ENCODE data around the gene TASP1.
"Not testable (repeated sequence)": the region's sequence is repeated elsewhere in the genome, so short reads cannot be mapped to it uniquely, and the experiment has no call there.

Gene TASP1

DNA sequence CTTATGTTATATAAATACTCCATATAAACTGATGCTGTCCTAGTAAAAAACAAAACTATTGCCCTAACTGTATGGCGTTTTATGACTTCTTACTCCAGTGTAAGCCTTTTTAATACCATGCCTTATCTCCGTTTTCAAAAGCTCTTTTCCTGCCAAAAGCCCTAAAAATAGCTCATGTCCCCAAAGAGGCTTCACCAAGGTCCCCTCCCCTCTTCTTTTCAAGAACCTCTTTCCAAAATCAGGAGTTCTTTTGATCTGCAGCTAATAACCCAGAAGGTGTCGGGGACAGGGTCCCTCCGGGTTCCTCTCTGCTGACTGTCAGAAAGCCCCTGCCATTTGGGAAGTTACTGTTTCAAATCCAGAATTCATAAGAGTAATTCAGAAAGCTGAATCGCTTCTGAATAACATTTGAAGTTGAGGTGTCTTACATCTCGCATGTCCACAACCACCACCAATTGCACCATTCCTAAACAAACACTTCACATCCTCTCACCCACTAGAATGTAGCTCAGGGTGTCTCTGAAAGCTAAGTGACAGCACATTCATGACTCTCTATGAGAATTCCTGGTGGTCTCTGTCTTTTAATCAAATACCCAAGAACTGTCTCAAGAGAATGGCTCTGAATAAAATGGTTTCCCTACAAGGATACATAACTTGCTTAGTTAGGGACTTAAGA lies 13.3 kb downstream of the TASP1 start:
- no peak for DNase-seq (ENCODE audit: low read depth)
- H3K4me3 ChIP-seq (ENCODE audit: low read length) = no peak overlapping the region
- TF ChIP-seq, protein P1, sequence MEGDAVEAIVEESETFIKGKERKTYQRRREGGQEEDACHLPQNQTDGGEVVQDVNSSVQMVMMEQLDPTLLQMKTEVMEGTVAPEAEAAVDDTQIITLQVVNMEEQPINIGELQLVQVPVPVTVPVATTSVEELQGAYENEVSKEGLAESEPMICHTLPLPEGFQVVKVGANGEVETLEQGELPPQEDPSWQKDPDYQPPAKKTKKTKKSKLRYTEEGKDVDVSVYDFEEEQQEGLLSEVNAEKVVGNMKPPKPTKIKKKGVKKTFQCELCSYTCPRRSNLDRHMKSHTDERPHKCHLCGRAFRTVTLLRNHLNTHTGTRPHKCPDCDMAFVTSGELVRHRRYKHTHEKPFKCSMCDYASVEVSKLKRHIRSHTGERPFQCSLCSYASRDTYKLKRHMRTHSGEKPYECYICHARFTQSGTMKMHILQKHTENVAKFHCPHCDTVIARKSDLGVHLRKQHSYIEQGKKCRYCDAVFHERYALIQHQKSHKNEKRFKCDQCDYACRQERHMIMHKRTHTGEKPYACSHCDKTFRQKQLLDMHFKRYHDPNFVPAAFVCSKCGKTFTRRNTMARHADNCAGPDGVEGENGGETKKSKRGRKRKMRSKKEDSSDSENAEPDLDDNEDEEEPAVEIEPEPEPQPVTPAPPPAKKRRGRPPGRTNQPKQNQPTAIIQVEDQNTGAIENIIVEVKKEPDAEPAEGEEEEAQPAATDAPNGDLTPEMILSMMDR (IDR thresholded peaks at IDR 0.05; ENCODE audit: insufficient read depth, low read depth, low read length, missing control alignments) = no peak

DNA sequence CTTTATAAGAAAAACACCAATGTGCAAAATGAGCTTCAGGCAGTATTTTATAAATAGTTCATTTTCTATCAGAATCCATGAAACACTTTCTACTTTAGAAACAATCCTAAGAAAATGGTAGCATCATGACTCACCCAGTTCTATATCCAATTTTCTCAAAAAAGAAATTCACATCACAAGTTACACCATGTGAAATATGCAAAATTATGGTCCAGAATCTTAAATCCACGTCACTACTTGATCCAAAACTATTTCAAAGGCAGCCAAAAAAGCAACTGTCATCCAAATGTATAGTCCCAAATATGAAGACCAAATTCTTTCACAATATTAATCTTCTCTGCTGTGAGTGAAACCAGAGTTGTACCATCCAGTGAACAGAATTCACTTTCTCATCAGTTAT lies 19.3 kb downstream of the TASP1 start:
- not testable (repeated sequence) for H3K4me3 ChIP-seq (ENCODE audit: low read length); DNase-seq (ENCODE audit: low read depth)

DNA sequence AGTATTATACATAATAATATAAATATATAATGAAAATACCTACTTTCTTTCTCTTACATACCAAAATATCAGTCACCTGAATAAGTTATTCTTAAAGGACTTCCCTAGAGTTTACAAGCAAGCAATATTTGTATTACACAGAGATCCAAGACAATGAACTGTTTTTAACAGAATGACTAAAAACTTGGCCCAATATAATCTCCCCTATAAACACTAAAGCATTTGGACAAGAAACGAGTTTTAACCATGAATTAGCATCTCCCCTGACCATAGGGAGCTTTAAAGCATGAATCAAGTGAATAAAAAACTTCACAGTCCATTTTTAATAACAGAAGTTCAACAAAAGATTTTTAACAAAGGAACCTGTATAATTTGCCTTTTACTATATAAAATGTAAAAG lies 20.3 kb downstream of the TASP1 start:
- not testable (repeated sequence) for H3K4me3 ChIP-seq (ENCODE audit: low read length); DNase-seq (ENCODE audit: low read depth)

DNA sequence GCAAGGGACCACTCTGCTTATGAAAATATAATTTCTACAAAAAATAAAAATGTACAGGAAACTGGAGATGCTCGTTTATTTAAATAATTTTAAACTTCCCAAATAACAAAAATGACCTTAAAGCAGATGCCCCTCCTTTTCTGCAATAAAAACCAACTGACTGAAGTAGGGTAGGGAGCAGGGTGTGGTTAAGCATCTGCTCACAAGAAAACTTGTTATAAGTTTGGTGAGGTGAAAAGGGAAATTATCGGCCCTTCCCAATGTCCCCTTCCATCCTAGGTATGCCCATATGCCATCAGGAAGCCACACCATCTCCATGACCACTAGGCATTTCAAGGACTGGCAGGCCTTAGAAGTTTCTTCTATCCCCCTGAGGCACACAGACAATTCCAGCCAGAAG lies 21.1 kb downstream of the TASP1 start:
- DNase-seq (ENCODE audit: low read depth) = not testable (repeated sequence)

DNA sequence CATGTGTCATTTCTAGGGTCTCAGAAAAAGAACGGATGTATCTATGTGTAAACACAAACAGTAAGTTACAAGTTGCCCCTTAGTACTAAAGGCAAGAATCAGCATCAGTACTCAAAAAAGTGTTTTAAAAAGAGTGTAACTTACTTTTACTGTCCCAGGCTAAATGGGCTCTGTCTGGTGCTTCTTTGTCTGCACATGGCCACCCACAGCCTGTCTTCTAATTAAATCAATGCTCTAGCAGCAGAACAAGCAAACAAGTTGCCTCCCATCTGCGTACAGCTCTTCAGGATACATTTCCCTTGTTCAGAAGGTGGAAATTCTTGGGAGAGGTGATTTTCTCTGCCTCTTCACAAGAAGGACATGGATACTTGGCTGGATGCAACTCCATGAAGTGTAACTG lies 22.0 kb downstream of the TASP1 start:
- H3K4me3 ChIP-seq (ENCODE audit: low read length) = not testable (repeated sequence)

More for the DNA sequence above, 21.1 kb downstream of the TASP1 start:
- not testable (repeated sequence) for H3K4me3 ChIP-seq (ENCODE audit: low read length)

DNA sequence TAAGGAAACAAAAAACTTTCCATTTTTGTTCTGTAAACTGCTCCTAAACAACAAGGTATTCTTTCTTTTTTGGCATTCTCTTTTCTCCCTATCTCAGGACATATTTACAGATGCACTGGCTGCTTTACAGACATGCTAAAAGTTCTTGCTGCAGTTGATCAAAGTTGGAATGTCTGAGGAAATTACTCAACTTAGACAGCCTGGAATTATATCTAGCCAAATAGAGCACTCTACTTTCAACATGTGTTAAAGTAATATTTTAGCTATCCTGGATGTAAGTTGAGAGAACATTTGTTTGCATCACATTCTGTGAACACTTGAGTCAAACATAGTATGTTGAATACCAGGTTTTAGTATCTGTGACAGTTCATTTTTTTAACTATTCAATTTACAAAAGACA lies 24.8 kb downstream of the TASP1 start:
- DNase-seq (ENCODE audit: low read depth) = no peak
- TF ChIP-seq, protein P1 (IDR thresholded peaks at IDR 0.05; ENCODE audit: insufficient read depth, low read depth, low read length, missing control alignments) = no peak
- H3K4me3 ChIP-seq (ENCODE audit: low read length) = no peak overlapping the region

More for the DNA sequence above, 22.0 kb downstream of the TASP1 start:
- not testable (repeated sequence) for DNase-seq (ENCODE audit: low read depth)

DNA sequence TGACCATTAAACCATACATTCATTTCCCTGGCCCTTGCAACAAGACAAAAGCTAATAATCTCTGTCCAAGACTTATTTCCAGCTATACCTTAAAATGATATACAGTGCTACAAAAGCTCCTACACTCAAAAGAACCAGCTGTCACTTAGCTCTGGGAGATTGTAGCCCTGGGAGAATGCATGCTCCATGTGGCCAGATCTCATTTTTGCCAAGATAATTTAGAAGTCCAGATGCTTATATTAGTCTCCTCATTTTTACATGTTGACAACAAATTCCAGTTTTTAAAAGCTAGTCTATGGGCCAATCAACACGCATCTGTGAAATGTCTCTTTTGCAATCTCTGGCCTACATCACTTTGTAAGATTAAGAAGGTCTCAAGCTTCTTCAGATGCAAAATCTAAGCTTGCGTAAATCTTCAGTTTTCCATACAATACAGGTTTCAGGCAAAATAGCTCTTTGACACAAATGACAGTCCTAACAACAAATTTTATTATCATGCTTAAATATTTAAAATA lies 27.1 kb downstream of the TASP1 start:
- TF ChIP-seq, protein P1 (IDR thresholded peaks at IDR 0.05; ENCODE audit: insufficient read depth, low read depth, low read length, missing control alignments) = no peak
- H3K4me3 ChIP-seq (ENCODE audit: low read length) = no peak overlapping the region
- no peak for DNase-seq (ENCODE audit: low read depth)

DNA sequence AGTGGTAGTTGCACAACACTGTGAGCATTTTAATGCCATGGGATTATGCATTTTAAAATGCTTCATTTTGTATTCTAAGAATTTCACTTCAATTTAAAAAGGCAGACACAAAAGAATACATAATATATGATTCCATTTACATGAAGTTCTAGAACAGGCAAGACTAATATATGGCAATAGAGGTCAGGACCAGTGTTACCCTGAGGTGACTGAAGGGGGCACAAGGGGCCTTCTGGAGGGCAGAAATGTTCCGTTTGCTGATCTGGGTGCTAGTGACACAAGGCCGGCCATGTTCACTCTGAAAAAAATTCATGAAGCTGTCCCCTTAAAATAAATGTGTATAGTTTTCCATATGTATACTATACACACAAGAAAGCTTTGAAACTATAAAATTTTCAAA lies 28.5 kb downstream of the TASP1 start:
- TF ChIP-seq, protein P1 (IDR thresholded peaks at IDR 0.05; ENCODE audit: insufficient read depth, low read depth, low read length, missing control alignments) = no peak
- no peak for DNase-seq (ENCODE audit: low read depth)
- H3K4me3 ChIP-seq (ENCODE audit: low read length) = no peak overlapping the region

DNA sequence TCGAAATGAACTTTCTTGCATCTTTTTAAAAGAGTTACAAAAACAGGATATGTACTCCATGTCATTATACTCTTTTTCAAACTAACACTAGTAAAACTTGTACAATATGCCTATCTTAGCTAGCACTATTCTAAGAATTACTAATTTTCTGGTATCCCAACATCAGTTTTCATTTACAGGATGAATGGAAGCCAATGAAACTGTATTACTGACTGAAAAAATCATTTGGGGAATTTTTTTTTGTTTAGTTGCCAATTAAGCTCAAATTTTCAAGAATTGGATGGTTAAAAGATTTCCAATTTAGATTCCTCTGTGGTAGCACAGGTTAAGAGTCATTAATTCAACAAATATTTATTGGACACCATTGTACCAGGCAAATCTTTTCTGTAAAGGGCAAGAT lies 30.7 kb downstream of the TASP1 start:
- no peak overlapping the region for H3K4me3 ChIP-seq (ENCODE audit: low read length)
- TF ChIP-seq, protein P1 (IDR thresholded peaks at IDR 0.05; ENCODE audit: insufficient read depth, low read depth, low read length, missing control alignments) = no peak
- no peak for DNase-seq (ENCODE audit: low read depth)

DNA sequence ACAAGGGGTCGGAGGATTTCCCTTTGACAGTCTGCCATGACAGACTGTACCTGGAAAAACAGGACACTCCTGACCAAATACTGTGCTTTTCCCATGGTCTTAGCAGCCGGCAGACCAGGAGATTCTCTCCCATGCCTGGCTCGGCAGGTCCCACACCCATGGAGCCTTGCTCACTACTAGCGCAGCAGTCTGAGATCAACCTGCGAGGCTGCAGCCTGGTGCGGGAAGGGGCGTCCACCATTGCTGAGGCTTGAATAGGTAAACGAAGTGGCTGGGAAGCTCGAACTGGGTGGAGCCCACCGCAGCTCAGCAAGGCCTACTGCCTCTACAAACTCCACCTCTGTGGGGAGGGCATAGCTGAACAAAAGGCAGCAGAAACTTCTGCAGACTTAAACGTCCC lies 45.3 kb downstream of the TASP1 start:
- H3K4me3 ChIP-seq (ENCODE audit: low read length); DNase-seq (ENCODE audit: low read depth): not testable (repeated sequence)

All from epithelial cell of esophagus (primary cell).